SW480 (cell line): ENCODE results near the gene DGKB.

Source experiments
- DNase-seq: peaks from one replicate; pipeline ENCODE4 v3.0.0-alpha.2; 2016; ENCODE audit warnings: low spot score

DGKB gene

DNA sequence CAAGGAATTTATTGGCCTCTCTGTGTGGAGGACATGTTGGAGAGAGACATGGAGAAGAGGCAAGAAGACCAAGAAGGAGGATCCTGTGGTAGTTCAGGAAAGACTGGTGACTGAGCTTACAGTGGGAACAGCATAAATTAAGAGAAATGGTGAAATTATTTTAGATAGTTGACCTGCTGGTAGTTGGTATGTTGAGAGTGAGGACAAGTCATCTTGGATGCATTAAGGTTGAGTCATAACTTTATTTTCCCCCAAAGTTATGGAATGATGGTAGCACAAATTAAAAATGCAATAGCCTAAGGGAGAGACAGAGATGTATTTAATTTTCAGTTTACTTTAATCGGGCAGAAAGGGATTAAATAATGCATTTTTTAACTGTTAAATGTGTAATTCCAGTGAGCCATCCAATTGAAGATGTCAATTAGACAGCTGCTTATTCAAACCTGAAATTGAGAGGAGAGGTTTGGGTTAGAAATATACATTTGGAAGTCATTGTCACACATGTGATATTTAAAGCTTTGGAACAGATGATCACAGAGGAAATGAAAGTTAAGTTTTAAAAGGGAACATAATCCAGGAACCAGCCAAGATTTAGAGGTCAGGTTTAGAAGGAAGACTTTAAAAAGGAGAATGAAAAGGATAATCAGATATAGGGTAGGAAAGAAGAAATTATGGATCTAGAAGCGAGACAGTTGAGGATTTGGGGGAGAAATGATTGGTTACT is 80.6 kb downstream of the DGKB start:
- DNase-seq = no peak

DNA sequence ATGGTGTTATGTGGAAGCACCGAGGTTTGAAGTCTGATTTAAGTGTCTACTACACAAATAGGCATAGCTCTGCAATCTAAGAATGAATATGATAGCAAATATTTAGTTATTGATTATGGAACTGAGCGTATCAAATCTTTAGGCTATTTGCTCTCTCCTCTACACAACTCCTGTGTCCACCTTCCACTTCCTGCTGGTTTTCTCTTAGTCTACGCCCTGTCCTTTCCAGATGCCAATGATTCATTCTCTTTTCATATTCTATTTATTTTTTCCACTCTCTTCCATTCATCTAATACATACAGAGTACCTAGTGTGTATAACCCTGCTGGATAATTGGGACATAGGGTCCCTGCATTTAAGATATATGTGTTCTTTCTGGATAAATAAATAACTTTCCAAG is 83.7 kb downstream of the DGKB start:
- no peak for DNase-seq

DNA sequence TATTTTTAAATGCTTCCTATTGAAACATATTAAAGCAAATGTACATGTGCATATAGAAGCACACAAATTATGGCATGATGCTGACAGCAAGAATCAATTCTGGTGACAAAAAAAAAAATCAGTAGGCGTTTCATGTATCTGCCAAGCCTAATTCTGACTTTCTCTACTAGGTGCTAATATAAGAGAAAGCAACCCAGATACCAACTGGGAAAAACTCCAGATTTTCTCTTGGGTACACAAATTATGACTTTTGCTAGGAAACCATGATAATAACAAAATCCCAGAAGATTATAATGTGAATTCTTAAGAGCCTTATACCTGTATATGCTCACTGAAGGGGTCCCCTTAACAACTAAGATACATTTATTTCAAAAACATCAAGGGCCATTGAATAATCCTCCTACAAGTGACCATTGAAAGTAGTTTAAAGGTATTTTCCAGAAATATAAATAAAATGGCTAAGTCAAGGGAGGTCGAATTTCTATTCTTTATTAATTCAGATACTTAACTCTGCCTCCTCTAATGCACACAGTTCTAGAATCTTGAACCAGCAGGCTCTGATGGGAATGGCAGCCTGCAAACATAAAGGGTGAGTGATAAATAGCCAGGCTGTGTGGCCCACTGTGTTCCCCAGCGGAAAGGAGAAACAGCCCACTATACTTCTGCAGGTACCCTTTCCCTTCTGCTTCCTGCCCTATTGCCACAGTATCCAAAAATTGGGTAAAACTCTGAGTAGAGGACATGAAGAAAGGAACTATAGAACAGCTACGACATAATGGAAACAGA is 84.5 kb downstream of the DGKB start:
- no peak for DNase-seq

DNA sequence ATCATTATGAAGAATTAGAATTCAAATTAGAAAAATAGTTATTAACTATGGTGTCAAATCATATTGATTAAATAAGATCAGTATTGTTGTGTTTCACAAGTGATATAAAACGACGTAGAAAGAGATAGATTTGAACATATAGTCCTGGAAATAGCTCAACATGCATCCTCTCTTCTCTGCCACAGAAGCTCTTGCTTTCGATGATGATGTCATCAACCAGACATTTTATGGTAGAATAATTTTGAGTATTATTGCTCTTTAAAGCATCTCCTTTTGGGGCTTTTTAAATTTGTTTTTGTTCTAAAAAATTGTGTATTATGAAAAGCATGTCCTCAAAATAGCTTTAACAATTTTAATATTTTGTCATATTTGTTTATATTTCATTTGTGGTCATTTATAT is 95.0 kb downstream of the DGKB start:
- no peak for DNase-seq

DNA sequence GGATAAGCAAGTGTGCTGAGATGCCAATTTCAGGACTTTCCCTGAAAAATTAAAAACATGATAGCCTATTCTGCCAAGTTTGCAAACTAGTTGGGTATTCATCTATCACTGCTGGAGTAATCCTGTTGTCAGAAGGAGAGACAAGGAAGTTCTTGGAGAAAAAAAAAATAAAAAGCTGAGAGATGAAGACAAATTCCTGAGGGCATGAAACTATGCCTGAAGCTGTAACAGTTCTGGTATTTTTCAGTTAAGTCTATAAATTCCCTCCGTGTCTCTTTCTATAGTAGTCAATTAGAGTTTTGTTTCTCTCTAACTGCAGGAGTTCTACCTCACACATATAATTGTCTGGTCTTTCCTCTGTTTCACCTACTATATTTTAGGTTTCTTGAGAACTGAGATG is 95.7 kb downstream of the DGKB start:
- no peak for DNase-seq

DNA sequence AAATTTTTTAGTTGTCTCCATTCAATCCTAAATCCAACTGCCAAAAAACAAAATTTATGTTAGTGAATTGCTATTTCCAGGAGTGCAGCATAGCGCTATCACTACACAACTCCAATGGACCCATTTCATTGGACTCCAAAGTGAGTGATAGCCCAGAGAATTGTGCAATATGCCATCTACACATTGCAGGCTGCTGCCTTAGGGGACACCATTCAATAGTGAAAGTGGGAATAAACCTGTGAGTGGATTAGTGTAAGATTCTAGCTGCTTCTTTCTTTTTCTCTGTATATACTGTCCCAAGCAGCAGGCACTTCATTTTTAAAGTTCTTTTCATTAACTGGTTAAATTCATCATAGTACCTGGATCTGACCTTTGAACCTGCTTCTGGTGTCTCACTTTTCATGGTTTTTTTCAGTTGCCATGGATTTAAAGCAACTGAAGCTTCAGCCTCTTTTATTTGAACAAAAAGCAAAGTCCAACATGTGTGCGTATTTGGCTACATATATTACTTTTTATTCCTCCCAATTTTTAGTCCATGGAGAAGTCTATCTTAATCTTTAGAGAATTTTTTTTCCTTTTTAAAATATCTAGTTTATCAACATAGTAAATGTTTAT is 97.3 kb downstream of the DGKB start:
- DNase-seq = no peak

DNA sequence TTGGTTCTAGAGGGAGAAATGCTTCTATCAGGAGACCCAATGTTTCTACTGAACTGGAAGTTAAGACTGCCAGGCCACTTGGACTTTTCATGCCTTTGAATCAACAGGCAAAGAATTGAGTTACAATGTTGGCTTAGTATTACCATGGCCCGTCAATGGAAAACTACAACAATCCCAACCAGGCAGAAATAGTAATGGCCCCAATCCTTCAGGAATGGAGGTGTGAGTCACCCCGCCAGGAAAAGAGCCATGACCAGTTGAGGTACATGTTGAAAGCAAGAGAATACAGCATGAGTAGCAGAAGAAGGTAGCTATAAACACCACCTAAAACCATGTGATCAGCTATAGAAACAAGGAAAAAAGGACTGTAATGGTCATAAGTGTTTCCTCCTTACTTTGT is 101.9 kb downstream of the DGKB start:
- no peak for DNase-seq

DNA sequence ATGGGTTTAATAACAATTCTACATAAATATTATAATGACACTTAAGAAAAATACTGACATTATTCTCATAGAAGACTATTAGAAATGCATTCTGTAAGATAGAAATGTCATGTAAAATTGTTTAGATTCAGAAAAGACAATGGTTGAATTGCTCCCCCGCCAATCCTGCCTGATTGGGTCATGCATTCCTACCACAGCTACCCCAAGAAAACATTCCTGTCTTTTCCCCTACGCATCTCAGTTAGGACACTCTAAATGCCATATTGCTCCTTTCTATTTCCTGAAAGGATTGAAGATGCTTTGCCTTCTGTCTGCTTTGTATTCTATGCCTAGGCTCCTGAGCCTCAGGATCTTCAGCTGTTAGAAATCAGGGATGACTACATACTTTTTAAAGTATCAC is 109.4 kb downstream of the DGKB start:
- no peak for DNase-seq

DNA sequence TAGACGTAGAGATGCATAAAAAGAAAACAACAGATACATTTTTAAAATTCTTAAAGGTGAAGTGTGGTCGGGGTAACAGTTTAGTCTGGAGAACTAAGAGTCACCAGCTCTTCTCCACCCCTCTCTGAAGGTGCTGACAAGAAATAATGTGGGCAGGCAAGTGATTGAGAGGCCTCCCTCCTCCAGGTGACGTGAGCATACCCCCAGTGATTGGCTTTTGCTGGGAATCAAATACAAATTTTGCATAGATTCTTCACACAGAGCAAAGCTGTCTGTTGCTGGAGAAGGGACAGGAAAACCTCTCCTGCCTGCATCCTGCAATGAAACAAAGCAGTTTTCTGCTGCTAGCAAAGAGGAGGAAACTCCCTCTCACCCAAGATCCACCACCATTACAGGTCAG is 115.0 kb downstream of the DGKB start:
- DNase-seq = no peak

DNA sequence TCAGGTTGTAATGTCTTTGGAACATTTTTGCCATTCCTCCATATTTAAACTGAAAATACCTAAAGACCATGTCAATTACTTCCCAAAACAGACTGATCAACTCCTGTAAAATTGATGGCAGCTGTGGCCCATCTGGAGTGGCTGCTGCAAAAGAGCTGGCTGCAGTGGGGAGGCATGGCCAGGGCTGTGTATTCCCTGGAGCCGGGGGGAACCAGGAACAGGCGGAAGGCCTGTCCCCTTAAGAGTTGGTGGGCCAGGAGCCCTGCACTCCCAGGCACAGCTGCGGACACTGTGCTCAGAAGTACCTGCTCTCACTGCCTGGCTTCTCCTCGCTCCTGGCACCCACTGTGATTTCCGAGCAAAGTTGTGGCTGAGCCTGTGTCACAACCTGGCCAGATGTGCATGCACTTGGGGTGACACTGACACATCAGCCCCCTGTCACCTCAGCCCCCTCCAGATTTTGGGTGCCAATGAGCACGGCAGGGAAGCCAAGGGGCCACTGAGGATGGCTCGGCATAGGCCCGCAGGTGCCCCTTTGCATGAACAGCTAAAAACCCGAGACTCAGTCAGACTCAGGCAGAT is 116.1 kb downstream of the DGKB start:
- DNase-seq = no peak

DNA sequence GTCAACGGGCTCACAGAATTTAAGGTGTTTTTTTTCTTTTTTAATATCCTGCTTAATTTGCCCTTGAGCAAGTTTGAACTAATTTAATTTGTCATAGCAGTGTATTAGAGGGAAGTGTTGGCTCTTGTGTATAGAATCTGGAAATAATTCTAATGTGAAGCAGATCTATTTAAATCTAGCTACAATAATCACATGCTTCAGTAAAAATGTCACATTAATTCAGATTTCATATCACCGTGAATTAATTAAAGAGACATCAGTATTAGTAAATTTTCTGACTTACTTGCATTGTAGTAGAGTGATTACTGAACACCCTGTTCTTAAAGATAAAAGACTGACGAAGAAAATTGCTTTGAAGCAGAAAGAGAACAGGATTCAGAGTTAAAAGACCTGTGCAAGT is 124.7 kb downstream of the DGKB start:
- DNase-seq = no peak

DNA sequence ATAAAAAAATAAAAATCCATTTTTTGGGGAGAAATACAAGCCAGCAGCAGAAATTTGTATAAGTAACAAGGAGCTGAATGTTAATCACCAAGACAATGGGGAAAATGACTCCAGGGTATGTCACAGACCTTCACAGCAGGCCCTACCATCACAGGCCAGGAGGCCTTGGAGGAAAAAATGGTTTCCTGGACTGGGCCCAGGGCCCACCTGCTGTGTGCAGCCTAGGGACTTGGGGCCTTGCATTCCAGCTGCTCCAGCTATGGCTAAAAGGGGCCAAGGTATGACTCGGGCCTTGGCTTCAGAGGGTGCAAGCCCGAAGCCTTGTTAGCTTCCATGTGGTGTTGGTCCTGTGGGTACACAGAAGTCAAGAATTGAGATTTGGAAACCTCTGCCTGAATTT is 126.3 kb downstream of the DGKB start:
- no peak for DNase-seq

DNA sequence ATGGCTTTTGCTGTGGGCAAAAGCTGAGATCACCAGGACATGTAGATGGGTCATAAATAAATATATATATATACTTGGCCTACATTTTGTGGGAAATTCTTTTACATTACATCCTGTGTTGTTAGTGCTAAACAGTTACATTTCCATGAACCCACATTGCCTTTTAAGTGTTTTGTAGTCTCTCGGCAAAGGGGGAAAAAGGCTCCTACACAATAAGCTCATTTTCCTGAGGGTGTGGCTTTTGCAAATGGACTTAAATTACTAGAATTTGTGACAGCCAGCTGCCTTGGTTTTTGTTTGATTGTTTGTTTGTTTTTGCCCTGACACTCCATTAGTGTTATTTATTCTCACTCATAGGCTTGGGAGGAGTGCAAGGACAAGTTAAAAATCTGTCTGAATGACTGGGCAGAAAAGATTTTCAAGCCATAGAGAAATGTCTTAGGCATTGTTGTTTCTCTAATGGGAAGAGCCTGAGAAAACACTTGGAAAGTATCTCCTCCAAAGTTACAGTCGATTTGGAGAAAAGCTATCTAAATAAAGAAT is 128.8 kb downstream of the DGKB start:
- no peak for DNase-seq

DNA sequence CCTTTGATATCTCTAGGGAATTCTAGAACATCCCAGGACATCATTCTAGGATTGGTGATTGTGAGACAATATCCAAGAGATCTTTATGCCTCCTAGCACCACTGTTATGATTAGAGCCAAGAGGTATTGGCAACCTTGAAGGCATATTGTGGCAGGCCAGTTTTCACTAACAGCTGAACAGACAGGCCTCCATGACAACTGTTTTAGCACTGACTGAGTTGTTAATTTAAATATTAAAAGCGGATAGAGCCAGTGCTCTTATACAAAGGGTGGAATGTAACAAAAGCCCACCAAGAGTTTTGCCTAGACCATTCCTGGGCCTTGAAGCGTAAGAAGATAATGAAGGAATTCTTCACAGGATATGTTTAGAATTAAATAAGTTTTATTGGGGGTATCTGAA is 131.9 kb downstream of the DGKB start:
- DNase-seq = no peak

DNA sequence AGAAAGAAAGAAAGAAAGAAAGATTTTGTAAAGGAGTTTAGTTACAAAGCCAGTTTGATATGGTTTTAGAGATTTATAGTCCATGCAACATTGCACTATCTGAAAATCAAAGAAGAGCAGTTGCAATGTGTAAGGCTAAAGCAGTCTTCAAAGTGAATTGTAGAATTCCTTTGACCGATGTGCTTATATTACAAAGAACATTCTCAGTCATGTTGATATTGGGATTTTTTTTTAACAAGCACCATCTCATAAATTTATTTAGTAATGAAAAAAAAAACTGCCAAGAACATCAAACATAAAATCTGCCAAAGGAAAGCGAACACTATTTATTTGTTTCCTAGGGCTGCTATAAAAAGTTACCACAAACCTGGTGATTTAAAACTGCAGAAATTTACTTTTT is 133.3 kb downstream of the DGKB start:
- DNase-seq = no peak

DNA sequence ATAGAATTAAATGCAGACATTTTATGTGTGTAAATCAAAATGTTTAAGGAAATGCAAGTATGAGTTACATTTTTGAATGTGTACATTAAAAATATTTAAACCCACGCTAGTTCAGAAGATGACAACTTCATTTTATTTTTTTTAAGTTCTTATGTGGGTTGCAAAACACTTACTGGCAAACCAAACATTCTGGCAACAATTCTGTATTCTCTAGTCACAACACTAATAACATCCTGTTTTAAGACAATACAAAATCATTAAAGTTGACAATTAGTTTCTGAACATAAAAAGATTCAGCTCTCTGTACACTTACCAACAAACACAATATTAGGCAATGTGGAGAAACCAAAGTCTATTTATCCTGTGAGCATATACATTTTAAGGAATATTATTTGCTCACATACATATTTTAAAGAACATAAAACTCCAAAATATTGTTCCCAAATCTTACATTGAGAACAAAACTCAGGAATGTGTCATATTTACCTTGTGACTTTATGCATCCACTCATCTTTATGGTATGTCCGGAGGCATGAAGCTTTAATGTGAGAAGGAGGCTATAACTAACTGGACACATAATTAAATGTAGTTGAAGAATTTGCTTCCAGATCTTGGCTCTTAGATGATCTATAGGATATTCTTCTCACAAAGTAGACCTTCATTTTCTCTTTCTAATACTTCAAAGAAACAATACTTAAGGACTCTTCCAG is 134.7 kb downstream of the DGKB start:
- DNase-seq = no peak

DNA sequence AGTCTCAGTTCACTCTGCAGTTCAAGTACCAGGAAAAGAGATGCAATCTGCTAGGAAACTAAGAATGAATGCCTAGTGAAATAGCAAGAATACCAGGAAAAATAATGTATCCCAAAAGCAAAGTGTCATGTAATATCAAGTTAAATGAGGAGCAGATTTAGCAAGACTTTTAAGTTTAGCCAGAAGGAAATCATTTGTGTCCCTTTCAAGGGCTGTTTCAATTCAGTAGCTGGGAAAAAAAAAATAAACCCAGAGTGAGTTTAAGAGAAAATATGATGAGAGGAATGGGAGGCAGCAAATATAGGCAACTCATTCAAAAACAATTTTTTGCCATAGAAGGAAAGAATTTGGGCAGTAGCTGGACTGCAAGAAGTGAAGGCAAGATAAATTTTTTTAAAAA is 135.8 kb downstream of the DGKB start:
- no peak for DNase-seq

DNA sequence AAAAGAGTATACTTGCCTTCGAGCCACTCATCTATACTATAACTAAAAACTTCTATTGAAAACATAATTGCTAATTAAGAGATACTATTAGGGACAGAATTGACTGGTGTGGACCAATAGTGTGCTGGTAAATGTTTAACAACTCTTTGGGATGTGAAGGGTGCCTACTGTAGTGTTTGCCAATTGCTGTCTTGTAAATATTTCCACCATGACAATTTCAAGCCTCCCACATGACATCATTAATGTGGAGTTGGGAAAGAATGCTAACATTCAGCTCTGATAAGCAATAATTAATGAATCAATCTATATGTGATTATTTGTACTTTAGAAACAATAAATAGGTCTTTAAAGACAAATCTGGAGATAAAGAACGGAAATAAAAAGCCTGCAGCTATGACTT is 136.8 kb downstream of the DGKB start:
- no peak for DNase-seq

DNA sequence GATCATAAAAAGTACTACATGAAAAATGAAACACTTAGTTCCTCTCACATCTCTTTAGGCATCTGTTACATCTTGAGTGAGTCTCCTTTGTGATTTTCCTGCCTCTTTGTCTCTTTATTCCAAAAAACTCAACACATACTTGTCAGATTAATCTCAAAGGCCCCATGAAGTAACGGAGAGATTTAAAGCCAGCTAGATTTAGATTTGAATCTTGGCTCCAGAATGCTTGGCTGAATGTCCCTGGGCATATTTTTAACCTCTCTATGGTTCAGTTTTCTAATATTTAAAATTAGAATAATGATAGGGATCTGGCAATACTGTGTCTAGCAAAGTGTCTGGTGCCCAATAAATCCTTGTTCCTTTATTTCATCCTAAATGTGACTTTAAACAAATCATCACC is 140.0 kb downstream of the DGKB start:
- no peak for DNase-seq

DNA sequence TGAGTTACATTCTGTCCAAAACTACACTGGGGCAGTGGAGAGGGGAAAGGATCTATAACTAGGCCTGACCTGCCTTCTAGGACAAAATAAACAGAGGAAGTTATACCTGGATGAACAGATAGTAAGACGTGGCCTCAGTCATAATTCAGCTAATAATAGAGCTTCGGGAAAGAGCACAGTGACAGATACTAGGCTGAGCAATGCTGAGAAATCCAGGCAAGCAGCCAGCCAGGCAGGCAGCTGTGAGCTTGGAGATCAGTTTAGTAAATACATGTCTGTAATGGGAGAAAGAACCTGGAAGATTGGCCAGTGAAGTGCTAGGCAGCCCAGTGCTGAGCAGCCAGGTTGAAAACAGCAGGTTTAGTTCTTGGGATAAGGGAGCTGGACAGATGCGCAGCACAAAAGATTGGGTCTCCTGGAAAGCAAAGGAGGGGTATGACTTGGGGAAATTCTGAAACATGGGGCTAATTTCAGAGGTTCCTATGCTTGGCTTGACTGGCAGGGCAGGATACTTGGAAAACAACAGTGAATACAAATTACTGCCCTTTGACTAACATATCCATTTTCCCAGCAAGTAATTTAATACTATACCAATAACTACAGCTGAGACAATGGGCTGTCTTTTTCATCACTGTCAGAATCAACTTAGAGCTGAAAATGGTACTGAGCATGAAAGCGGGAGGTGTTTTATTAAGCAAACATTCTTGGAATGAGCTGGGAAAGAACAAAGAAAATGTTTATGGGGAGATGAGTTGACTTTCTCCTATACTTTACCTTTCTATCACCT is 140.8 kb downstream of the DGKB start:
- DNase-seq = no peak

DNA sequence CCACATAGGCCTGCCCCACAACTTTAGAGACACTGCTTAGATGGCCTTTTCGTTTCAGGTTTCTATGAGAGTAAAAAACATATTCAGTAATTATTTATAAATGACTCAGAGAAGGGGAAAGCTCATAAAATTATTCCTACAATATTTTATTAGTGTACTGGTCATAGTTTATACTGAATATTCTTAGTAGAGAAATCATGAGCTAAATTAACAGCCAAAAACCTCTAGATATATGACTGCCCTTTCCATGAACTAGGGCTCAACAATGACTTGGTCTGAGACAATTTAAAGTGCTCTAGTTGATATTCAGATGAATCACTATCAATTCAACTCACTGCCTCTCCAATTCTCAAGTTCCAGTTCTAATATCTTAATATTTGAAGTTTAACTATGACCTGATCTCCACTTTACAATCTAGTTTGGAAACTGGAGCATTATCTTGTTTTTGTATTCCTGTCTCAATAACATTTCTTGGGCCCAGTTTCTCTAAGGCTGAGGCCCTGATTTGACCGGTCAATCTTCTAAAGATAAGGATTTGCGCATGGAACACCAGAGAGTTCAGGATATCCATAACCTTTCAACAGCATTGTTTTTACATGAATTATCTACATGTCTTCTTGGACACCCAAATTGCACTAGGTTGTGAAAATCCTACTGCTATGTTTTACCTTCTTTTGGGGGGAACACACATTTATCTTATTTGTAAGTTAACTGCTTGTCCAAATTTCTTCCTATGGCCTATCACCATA is 141.6 kb downstream of the DGKB start:
- no peak for DNase-seq
